RCC 7860 (cell line): Measurements from ENCODE around the gene THOC5.

Experiments
- DNase-seq: peaks from one replicate; pipeline ENCODE4 v3.0.0-alpha.2; 2015; ENCODE audit warnings: low spot score
- FAIRE-seq: peaks from 2 replicates; lab custom pipeline; 2012; peaks lifted over from hg19 to GRCh38; lab: Jason Lieb, UNC

Gene THOC5

DNA sequence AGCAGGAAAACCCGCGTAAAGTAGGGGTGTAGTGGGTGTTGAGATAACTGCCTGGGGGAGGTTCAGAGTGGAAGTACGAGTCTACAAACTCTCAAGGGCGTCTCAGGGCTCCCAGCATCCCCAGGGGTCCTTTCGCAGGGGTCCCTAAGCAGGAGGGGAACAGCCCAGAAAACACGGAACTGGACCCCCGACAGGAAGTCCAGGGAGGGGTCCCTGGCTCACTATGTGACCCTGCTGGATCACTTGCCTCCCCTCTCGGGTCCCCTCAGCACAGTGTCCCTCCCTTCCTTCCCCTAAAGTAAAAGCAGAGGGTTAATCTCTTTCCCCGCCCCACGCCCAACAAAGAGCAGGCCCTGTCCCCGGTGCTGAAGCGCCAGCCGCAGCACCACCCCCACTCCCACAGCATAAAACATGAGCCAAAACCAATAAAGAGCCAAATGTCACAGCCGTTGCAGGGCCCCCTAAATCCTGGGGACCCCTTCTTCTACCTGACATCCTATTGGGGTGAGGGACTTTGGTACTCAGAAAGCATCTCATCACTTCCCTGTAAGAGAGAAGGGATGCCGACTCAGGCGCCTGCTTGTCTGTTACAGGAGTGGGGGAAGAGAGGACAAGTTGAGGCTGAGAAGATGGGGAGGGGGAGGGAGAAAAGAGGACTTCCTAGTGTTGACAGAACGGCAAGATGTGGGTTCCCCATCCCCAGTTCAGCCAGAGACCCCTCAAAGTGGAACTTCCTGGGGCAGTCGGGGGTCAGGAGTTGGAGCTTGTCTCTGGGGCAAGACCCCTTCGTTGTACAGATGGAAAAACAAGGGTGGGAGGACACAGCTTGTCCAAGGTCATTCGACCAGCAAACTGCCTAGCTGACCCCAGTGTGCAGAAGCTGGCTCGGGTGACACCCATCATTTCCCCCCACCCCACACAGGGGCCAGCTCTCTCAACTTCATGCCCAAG, 75.0 kb downstream of the THOC5 start:
- FAIRE-seq: no peak

DNA sequence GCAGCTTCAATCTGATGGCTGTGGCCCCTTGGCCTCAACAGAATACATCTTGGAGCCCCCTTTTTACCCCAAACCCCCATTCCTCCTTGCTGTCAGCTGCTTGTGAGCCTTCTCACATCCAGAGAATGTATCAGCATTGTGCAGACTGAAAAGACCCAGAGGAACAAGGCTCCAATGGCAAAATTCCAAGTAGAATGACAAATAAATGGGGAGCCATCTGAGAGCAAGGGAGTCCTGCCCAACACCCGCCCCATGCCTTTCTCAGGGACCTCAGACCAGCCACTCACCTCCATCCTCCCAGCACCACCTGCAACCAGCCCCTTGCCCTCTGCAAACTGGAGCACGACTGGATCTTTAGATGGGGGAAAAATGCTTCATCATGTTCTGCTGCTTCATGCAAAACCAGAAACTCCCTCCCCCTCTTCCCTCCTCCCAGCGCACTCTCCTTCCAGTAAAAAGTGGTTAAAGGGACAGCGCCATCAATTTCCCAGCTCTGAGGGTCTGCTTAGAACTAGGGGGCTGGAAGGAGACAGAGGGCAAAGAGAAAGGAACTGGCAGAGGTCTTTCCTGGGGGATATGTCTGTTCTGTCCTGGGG, 75.7 kb downstream of the THOC5 start:
- no peak for FAIRE-seq
- no peak for DNase-seq

More for the DNA sequence above, 75.0 kb downstream of the THOC5 start:
- no peak for DNase-seq

DNA sequence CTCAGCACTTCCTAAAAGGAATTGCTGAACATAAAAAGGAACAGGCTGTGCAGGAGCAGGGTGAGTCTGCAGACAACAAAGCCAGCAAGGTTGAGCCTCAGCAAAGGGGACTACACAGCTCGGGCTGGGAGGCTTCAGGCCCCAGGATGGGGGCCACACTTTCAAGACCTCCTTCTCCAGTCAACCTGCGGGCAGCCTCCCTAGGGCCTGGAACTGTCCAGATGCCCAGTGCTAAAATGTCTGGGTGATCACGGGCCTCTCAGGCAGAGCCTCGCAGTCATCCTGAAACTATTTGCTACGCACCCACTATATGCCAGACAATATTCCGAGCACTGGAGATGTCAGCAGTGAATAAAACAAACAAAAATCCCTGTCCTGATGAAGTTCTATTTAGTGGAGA, 77.4 kb downstream of the THOC5 start:
- DNase-seq (no peak), FAIRE-seq (no peak)

DNA sequence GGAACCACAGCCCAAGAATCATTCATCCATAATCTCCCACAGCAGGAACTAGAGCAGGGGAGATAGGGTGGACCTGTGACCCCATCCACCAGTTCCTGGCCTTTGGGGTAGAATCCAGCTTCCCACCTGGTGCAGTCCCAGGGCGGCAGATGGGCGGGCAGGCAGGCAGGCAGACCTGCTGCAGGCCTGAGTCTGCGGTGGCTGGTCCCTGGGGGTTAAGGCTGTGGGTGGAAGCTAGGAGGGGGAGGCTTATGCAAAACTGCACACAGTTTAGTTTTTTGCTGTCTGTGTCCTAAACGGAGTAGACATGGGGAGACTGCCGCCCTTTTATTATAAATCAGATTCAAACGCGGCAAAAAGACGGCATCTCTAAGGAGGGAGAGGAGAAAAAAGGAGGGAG, 78.0 kb downstream of the THOC5 start:
- no peak for FAIRE-seq

DNA sequence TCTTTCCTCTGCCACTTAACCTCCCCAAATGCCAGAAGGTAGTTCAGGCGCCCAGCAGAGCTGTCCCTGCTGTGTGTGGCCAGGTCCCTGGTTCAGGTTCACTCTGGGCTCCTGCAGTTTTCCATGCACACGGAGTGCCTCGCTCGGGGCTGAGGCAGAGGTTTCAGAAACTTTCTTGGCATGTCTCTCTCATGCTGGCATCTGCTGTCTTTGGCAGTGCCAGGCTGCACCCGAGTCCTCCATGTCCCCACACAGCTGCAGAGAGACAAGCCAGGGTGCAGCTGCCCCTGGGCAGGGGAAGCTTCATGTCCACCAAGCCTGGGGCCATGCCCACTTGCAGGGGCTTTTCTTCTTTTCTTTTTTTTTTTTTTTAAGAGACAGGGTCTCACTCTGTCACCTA, 80.6 kb downstream of the THOC5 start:
- FAIRE-seq: no peak

More for the DNA sequence above, 78.0 kb downstream of the THOC5 start:
- no peak for DNase-seq

DNA sequence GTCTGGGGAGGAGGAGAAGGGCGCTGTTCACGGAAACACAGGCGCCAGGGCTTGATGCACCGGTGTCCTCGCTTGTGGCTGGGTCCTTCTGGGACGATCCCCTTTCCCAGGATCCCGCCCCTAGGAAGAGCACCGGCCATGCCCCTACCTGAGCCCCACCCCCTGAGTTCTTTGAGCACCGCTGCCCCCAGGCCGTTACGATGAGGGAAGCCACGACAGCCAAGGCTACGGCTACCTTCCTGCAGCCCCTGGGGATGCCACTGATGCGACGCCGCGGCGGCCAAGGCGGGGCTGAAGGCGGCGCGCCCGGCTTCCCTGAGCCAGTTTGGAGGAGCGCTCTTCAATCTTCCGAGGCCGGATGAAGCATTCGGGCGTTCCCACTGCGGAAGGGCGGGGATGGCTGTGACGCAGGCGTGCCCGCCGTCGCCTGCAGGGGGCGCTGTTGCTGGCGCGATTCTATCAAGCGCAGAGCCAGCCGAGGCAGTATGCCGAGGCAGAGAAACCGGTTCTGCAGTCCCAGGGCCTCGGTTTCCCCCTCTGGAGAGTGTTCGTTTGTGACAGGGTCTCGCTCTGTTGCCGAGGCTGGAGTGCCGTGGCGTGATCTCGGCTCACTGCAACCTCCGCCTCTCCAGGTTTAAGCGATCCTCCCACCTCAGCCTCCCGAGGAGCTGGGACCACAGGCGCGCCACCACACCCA, 83.2 kb downstream of the THOC5 start:
- DNase-seq: peak; percentile 18

More for the DNA sequence above, 80.6 kb downstream of the THOC5 start:
- DNase-seq: no peak

DNA sequence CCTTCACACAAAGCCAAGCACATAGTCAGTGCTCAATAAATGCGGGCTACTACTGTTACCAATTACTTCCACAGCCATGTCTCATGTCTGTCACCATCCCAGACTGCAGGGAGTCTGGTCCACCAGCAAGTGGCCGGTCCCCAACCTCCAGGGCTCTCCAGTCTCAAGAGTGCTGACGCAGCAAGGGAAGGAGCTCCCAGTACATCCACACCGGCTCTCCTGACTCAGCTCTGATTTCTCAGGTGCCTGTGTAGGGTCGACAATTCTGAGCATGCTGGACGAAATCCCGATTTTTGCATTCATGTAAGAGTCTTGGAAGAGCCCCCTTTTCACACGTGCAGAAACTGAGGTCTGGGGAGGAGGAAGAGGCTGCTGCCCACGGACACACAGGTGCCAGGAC, 83.8 kb downstream of the THOC5 start:
- DNase-seq: no peak
- no peak for FAIRE-seq

More for the DNA sequence above, 83.2 kb downstream of the THOC5 start:
- FAIRE-seq: no peak

DNA sequence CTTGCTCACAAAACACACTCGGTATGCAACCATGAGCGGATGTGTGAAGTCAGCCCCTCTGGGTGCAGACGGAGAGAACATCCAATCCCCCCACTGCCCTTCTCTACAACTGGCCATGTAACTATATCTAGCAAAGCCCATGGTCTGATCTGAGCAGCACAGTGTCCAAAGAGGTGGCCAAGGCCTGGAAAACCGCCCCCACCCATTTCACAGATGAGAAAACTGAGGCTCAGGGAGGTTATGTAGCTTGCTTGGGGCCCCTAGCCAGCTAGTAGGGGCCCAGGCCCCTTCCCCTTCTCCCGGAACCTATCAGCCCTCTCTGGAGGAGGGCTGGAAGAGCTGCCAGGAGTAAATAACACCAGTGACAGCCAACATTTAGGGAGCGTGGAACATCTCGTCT, 89.0 kb downstream of the THOC5 start:
- FAIRE-seq: no peak
- DNase-seq: no peak

DNA sequence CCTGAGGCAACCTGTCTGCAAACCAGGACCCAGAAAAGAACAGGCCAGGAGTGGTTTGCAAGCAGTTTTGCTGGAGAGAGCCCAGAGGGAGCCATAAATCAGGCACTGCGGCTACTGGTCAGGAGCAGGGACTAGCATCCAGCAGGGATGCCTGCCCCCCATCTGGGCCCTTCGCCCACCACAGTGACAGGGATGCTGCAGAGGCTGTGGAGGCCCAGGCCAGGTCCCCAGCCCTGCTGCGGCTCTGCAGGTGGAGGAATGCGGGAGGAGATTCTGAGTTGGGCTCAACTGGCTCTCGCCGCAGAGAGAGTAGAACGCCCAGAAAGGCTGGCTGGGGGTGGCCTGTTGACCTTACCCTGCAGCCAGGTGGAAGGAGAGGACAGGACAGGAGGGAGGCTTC, 89.9 kb downstream of the THOC5 start:
- FAIRE-seq (no peak), DNase-seq (no peak)

DNA sequence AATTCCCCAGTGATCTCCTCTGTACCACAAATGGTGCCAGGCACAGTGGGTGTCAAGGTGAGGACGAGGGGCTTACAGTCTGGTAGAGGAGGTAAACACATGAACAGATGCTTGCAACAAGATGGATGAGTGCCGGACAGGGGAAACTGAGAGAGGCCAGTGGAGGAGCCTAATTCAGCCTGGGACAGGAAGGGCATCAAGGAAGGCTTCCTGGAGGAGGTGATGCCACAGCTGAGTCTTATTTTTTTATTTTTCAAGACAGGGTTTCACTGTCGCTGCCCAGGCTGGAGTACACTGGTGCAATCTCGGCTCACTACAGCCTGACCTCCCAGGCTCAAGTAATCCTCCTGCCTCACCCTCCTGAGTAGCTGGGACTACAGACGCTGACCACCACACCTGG, 92.3 kb downstream of the THOC5 start:
- FAIRE-seq (no peak), DNase-seq (no peak)

DNA sequence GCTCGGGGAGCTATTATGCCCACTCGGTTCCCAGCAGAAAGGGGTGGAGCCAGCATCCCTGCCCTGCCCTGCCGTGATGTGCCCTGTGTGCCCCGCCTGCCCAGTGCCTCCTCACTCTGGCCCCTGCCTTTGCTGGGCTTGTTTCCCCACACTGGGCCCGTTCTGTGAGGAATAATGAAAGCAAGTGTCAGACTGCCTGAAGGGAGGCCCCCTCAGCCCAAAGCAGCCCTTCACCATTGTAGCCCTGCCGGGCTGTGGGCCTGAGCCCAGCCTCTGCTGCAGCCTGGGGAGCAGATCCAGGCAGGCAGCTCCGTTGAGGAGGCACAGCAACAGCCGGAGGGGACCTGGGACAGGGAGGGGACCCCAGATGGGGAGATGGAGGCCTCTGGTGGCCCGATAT, 93.8 kb downstream of the THOC5 start:
- FAIRE-seq: no peak
- no peak for DNase-seq

DNA sequence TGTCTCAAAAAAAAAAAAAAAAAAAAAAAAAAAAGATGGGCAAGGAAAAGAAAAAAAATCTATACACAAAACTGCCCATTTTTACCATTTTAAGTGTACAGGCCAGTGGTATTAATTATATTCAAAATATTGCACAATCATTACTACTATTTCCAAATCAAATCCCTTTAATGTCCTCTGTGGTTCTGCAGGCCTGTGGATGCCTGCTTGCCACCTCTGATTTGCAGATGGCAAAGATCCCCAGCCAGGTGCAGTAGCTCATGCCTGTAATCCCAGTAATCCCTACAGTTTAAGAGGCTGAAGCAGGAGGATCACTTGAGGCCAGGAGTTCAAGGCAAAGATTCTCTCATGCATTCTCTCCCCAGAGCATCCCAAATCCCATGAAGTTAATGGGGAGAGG, 95.0 kb downstream of the THOC5 start:
- no peak for DNase-seq
- FAIRE-seq: no peak

DNA sequence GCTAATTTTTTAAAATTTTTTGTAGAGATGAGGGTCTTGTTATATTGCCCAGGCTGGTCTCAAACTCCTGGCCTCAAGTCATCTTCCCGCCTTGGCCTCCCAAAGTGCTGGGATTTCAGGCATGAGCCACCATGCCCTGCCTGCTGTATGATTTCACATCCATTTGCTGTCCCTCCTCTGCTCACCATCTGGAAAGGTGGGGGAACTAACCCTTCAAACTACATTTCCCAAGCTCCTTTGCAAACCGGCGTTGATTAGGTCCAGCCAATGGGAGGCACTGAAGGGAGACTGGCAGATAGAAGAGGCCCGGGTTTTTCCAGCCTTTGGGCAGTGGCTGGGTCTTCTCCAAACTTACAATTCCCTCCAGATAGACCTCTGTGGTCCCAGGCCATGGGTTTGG, 95.8 kb downstream of the THOC5 start:
- no peak for FAIRE-seq
- DNase-seq: peak; percentile 21

DNA sequence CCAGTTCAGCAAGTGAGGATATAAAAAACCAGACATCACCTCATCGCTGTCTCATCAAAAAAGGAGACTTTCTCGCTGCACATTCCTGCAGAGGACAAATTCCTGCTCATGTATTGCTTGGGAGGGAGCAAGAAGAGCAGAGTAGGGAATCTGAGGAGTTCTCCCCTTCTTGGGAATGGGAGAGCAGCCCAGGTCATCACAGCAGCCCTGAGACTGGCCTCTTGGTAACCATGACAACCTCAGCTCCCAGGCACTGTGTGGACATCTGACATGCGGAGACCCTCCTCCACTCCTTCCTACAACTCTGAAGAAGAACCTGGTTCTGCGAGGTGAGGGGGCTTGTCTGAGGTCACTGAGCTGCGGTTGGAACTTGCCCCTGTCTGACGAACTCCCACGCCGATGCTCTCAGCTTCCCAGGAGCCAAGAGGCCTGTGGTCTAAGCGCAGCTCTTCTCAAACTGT, 97.3 kb downstream of the THOC5 start:
- DNase-seq (peak; percentile 27), FAIRE-seq (no peak)
